ENCODE data around the gene RMI2.

RMI2 gene

GRCh38 chr16:11333702-11334101, 11.6 kb upstream of the RMI2 start:
- no peak for TF ChIP-seq CTCF (conservative IDR thresholded peaks at IDR 0.05)
- no peak overlapping the region for H3K27ac ChIP-seq

- TF ChIP-seq CTCF (conservative IDR thresholded peaks at IDR 0.05): no peak
Observed at GRCh38 chr16:11334831-11335404, 10.3 kb upstream of the RMI2 start.

GRCh38 chr16:11339075-11339474, 6.2 kb upstream of the RMI2 start:
- no peak overlapping the region for H3K27ac ChIP-seq
- TF ChIP-seq CTCF (conservative IDR thresholded peaks at IDR 0.05): no peak

More at GRCh38 chr16:11334831-11335404, 10.3 kb upstream of the RMI2 start:
- H3K27ac ChIP-seq: no peak overlapping the region

GRCh38 chr16:11340710-11341109, 4.5 kb upstream of the RMI2 start:
- TF ChIP-seq CTCF (conservative IDR thresholded peaks at IDR 0.05): no peak
- H3K27ac ChIP-seq: no peak overlapping the region

GRCh38 chr16:11341371-11341770, 3.9 kb upstream of the RMI2 start:
- H3K27ac ChIP-seq: no peak overlapping the region
- no peak for TF ChIP-seq CTCF (conservative IDR thresholded peaks at IDR 0.05)

- H3K27ac ChIP-seq: no peak overlapping the region
- no peak for TF ChIP-seq CTCF (conservative IDR thresholded peaks at IDR 0.05)
Observed at GRCh38 chr16:11342021-11342855, 3.0 kb upstream of the RMI2 start.

- no peak overlapping the region for H3K27ac ChIP-seq
- no peak for TF ChIP-seq CTCF (conservative IDR thresholded peaks at IDR 0.05)
Observed at GRCh38 chr16:11346700-11347319, 1.6 kb downstream of the RMI2 start.
